Measurements from ENCODE around the gene KIF2A. TPM values are rescaled to one million over a fixed set of nuclear protein-coding genes. Genes with fewer than 3 reads are reported as not detected.

KIF2A gene
- total RNA-seq, 1 experiment from 2014 or later, result 86.1 TPM

GRCh38 chr5:62375627-62376026, 69.6 kb downstream of the KIF2A start:
- Histone ChIP-seq H3K14ac (ENCODE audit: insufficient read depth, low read length) (no peak overlapping the region), H3K9me3 (ENCODE audit: control insufficient read depth, low read depth, low read length) (no peaks in the 10 kb centered on the region), H2BK15ac (ENCODE audit: low read depth, low read length) (no peak overlapping the region), H3K27me3 (ENCODE audit: insufficient read depth, low read length) (no peaks in the 10 kb centered on the region), H3K4me2 (ENCODE audit: insufficient read depth, insufficient read length, low read length) (no peak overlapping the region), H3K23me2 (ENCODE audit: insufficient read length, low read depth, low read length, poor library complexity, severe bottlenecking) (no peaks in the 10 kb centered on the region), H3K9ac (ENCODE audit: extremely low read depth, insufficient read length, low read length) (no peak overlapping the region), H3K23ac (ENCODE audit: insufficient read length, low read depth, low read length) (no peak overlapping the region), H3T11ph (ENCODE audit: low read length) (no peak overlapping the region), H4K20me1 (ENCODE audit: control insufficient read depth, insufficient read depth, insufficient read length) (no peaks in the 10 kb centered on the region), H3K79me2 (ENCODE audit: insufficient read depth, low read length) (no peaks in the 10 kb centered on the region), H3K56ac (ENCODE audit: insufficient read length, low read depth, low read length) (no peak overlapping the region), H3K18ac (ENCODE audit: insufficient read length, low read depth, low read length) (no peak overlapping the region), H4K5ac (ENCODE audit: insufficient read length, low read depth, low read length) (no peak overlapping the region), H4K8ac (replicated peaks; ENCODE audit: insufficient read length, low read depth, low read length) (no peak overlapping the region), H2AK5ac (ENCODE audit: insufficient read length, low read length) (no peak overlapping the region), H3K4ac (ENCODE audit: low read depth, low read length) (no peak overlapping the region), H4K91ac (ENCODE audit: insufficient read length, low read depth, low read length) (no peak overlapping the region), H2AFZ (ENCODE audit: low read length) (no peak overlapping the region), H2BK120ac (ENCODE audit: low read depth, low read length, poor library complexity, severe bottlenecking) (no peak overlapping the region), H3K27ac (ENCODE audit: insufficient read length, low read depth, low read length) (no peak overlapping the region), H3K4me1 (ENCODE audit: insufficient read depth, low read length) (no peaks in the 10 kb centered on the region), H2BK5ac (ENCODE audit: insufficient read length, low read length) (no peak overlapping the region), H3K79me1 (ENCODE audit: insufficient read depth, low read depth, low read length, poor library complexity, severe bottlenecking) (no peaks in the 10 kb centered on the region), H2BK12ac (ENCODE audit: insufficient read length, low read depth, low read length) (no peak overlapping the region), H2BK20ac (ENCODE audit: low read depth, low read length, poor library complexity, severe bottlenecking) (no peak overlapping the region)
- DNase-seq, result no peak
- no peaks in the 10 kb centered on the region for H3K27me3 Mint-ChIP-seq (ENCODE audit: low read depth)
- TF ChIP-seq, protein P1, sequence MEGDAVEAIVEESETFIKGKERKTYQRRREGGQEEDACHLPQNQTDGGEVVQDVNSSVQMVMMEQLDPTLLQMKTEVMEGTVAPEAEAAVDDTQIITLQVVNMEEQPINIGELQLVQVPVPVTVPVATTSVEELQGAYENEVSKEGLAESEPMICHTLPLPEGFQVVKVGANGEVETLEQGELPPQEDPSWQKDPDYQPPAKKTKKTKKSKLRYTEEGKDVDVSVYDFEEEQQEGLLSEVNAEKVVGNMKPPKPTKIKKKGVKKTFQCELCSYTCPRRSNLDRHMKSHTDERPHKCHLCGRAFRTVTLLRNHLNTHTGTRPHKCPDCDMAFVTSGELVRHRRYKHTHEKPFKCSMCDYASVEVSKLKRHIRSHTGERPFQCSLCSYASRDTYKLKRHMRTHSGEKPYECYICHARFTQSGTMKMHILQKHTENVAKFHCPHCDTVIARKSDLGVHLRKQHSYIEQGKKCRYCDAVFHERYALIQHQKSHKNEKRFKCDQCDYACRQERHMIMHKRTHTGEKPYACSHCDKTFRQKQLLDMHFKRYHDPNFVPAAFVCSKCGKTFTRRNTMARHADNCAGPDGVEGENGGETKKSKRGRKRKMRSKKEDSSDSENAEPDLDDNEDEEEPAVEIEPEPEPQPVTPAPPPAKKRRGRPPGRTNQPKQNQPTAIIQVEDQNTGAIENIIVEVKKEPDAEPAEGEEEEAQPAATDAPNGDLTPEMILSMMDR (conservative IDR thresholded peaks at IDR 0.05), result no peak
- H3K4me1 Mint-ChIP-seq, result no peaks in the 10 kb centered on the region
- no peaks in the 10 kb centered on the region for H3K9me3 Mint-ChIP-seq
- no peak overlapping the region for H3K4me3 Mint-ChIP-seq
- H3K27ac Mint-ChIP-seq, result no peak overlapping the region; a peak in 1 of 7 replicates
- H3K36me3 Mint-ChIP-seq (ENCODE audit: insufficient read depth in 1 of 3, low read depth in 3 of 3), result peaks cover 28 to 72% (median 67%) of the 10 kb centered on the region in 3 experiments; a peak in 6 of 7 replicates

All from H9 (cell line).